Hypothalamus (tissue), 51 donors: ENCODE data around the gene AGBL1.
"Not testable (repeated sequence)": the region's sequence is repeated elsewhere in the genome, so short reads cannot be mapped to it uniquely, and the experiment has no call there.

Experiments used
- DNase-seq, 51 donors: peaks; one replicate each; lab custom pipeline; 2025; lab: John Stamatoyannopoulos, UW

AGBL1 gene

GRCh38 chr15:86082619-86083380, 3.1 kb downstream of the AGBL1 start:
- DNase-seq: peak in 19 of 51 donors; percentile 1 to 46 (median 13)

- DNase-seq: no peak
Observed at GRCh38 chr15:86087808-86088207, 8.1 kb downstream of the AGBL1 start.

- DNase-seq: no peak
Observed at GRCh38 chr15:86089422-86089821, 9.8 kb downstream of the AGBL1 start.

GRCh38 chr15:86101818-86102217, 22.1 kb downstream of the AGBL1 start:
- no peak for DNase-seq

- DNase-seq: no peak
Observed at GRCh38 chr15:86103825-86104224, 24.2 kb downstream of the AGBL1 start.

GRCh38 chr15:86106306-86106705, 26.6 kb downstream of the AGBL1 start:
- DNase-seq: no peak

GRCh38 chr15:86115145-86115801, 35.6 kb downstream of the AGBL1 start:
- peak in 1 of 51 donors; percentile 9 for DNase-seq

GRCh38 chr15:86121568-86122225, 42.0 kb downstream of the AGBL1 start:
- DNase-seq: no peak

GRCh38 chr15:86122691-86123391, 43.2 kb downstream of the AGBL1 start:
- not testable (repeated sequence) for DNase-seq

- DNase-seq: no peak
Observed at GRCh38 chr15:86125775-86126174, 46.1 kb downstream of the AGBL1 start.

- no peak for DNase-seq
Observed at GRCh38 chr15:86127547-86127946, 47.9 kb downstream of the AGBL1 start.

- DNase-seq: peak in 7 of 51 donors; percentile 1 to 18 (median 2)
Observed at GRCh38 chr15:86135041-86135440, 55.4 kb downstream of the AGBL1 start.

GRCh38 chr15:86136861-86137260, 57.2 kb downstream of the AGBL1 start:
- no peak for DNase-seq

- DNase-seq: no peak
Observed at GRCh38 chr15:86138798-86139197, 59.1 kb downstream of the AGBL1 start.

GRCh38 chr15:86139828-86140227, 60.2 kb downstream of the AGBL1 start:
- DNase-seq: no peak

- no peak for DNase-seq
Observed at GRCh38 chr15:86154705-86155104, 75.0 kb downstream of the AGBL1 start.

- DNase-seq: no peak
Observed at GRCh38 chr15:86155551-86155950, 75.9 kb downstream of the AGBL1 start.

GRCh38 chr15:86157606-86158293, 78.1 kb downstream of the AGBL1 start:
- no peak for DNase-seq

GRCh38 chr15:86159468-86159867, 79.8 kb downstream of the AGBL1 start:
- no peak for DNase-seq

- no peak for DNase-seq
Observed at GRCh38 chr15:86161250-86161649, 81.6 kb downstream of the AGBL1 start.
